Ascending aorta (tissue), 2 donors: Measurements from ENCODE around the gene TMEM9. TPM values are rescaled to one million over a fixed set of nuclear protein-coding genes. Genes with fewer than 3 reads are reported as not detected.

Experiments used
- DNase-seq, 2 donors: peaks; one replicate each; pipeline ENCODE4 v3.0.0-alpha.2; 2019; ENCODE audit warnings: low spot score in 2 of 2
- H3K27ac ChIP-seq, 2 donors: fragments of 200-600 bp; sonication (generic); one replicate each; pipeline ENCODE4 v1.5.1; 2016 to 2017; ENCODE audit warnings: mild to moderate bottlenecking in 1 of 2
- H3K27me3 ChIP-seq: fragments of 200-600 bp; sonication (generic); one replicate; pipeline ENCODE4 v1.5.1; 2017
- H3K36me3 ChIP-seq, 2 donors: fragments of 200-600 bp; sonication (generic); one replicate each; pipeline ENCODE4 v1.5.1; 2016
- H3K4me1 ChIP-seq, 2 donors: fragments of 200-600 bp; sonication (generic); one replicate each; pipeline ENCODE4 v1.5.1; 2016 to 2017; ENCODE audit warnings: mild to moderate bottlenecking in 1 of 2
- H3K4me3 ChIP-seq, 2 donors: fragments of 200-600 bp; sonication (generic); one replicate each; pipeline ENCODE4 v1.5.1; 2016 to 2017; ENCODE audit warnings: mild to moderate bottlenecking in 1 of 2
- H3K9me3 ChIP-seq, 2 donors: fragments of 200-600 bp; sonication (generic); one replicate each; pipeline ENCODE4 v1.5.1; 2016
- CTCF ChIP-seq, 3 experiments: fragments of 200-600 bp in 2 of 3; fragments of 450-650 bp in 1 of 3; sonication (generic) in 2 of 3; IDR thresholded peaks; one replicate each; pipeline ENCODE4 v1.5.1; 2016 to 2019; ENCODE audit warnings: antibody characterized with exemption in 3 of 3, mild to moderate bottlenecking in 1 of 3, moderate library complexity in 1 of 3
- intact Hi-C: fragments of 100-400 bp; cut with DNase I; formaldehyde crosslinking; loops from one replicate; pipeline ENCODE4 v1.15.1; 2023
- total RNA-seq: library from RNA; depleted of rRNA; stranded (reverse); fragments of >200 nt; gene quantifications from one replicate; pipeline ENCODE4 v1.1.0, GENCODE V29; 2016

The TMEM9 gene
- total RNA-seq, 1 donor from 2014 or later, result 45.8 TPM

GRCh38 chr1:201116091-201116490, 38.2 kb downstream of the TMEM9 start:
- no peaks in the 10 kb centered on the region for H3K4me1 ChIP-seq
- H3K4me3 ChIP-seq, result no peak overlapping the region
- H3K27me3 ChIP-seq, result no peaks in the 10 kb centered on the region
- no peak overlapping the region for H3K27ac ChIP-seq
- no peak for DNase-seq
- H3K9me3 ChIP-seq, result no peaks in the 10 kb centered on the region
- no peaks in the 10 kb centered on the region for H3K36me3 ChIP-seq
- TF ChIP-seq CTCF (IDR thresholded peaks at IDR 0.05), result no peak
- intact Hi-C loops, result loop anchor here (5.0 kb wide), 1 partner anchor 559 kb away; no protein-coding TSS in a partner anchor

GRCh38 chr1:201115390-201115937, 38.8 kb downstream of the TMEM9 start:
- H3K9me3 ChIP-seq, result no peaks in the 10 kb centered on the region
- intact Hi-C loops, result loop anchor here (5.0 kb wide), 1 partner anchor 558 kb away; no protein-coding TSS in a partner anchor
- TF ChIP-seq CTCF (IDR thresholded peaks at IDR 0.05), result no peak
- H3K36me3 ChIP-seq, result no peaks in the 10 kb centered on the region
- no peak overlapping the region for H3K27ac ChIP-seq
- DNase-seq, result no peak
- peak overlapping the region in 1 of 2 donors; percentile 66 for H3K4me3 ChIP-seq
- no peaks in the 10 kb centered on the region for H3K27me3 ChIP-seq
- no peaks in the 10 kb centered on the region for H3K4me1 ChIP-seq

GRCh38 chr1:201114245-201115131, 39.8 kb downstream of the TMEM9 start:
- H3K9me3 ChIP-seq, result no peaks in the 10 kb centered on the region
- H3K4me3 ChIP-seq, result peak overlapping the region; percentile 66 to 74
- TF ChIP-seq CTCF (IDR thresholded peaks at IDR 0.05), result peak; percentile 82 to 88 (median 87)
- H3K4me1 ChIP-seq, result no peaks in the 10 kb centered on the region
- H3K27me3 ChIP-seq, result no peaks in the 10 kb centered on the region
- intact Hi-C loops, result loop anchor here (1.0 to 5.0 kb wide), 3 partner anchors 142 to 557 kb away; partner anchors contain the start of gene KIF14
- H3K27ac ChIP-seq, result peak overlapping the region in 1 of 2 donors; percentile 29
- no peaks in the 10 kb centered on the region for H3K36me3 ChIP-seq
- DNase-seq, result peak; percentile 37 to 93

- no peak for DNase-seq
- peak overlapping the region; percentile 66 to 74 for H3K4me3 ChIP-seq
- H3K27ac ChIP-seq, result no peak overlapping the region
- H3K36me3 ChIP-seq, result no peaks in the 10 kb centered on the region
- H3K9me3 ChIP-seq, result no peaks in the 10 kb centered on the region
- H3K27me3 ChIP-seq, result no peaks in the 10 kb centered on the region
- no peaks in the 10 kb centered on the region for H3K4me1 ChIP-seq
- TF ChIP-seq CTCF (IDR thresholded peaks at IDR 0.05), result no peak
- intact Hi-C loops, result loop anchor here (1.0 to 5.0 kb wide), 2 partner anchors 141 to 491 kb away; partner anchors contain the start of gene KIF14
Measured at GRCh38 chr1:201113451-201114244, 40.6 kb downstream of the TMEM9 start.

GRCh38 chr1:201112926-201113325, 41.3 kb downstream of the TMEM9 start:
- Histone ChIP-seq H3K27me3 (no peaks in the 10 kb centered on the region), H3K9me3 (no peaks in the 10 kb centered on the region), H3K27ac (no peak overlapping the region), H3K36me3 (no peaks in the 10 kb centered on the region), H3K4me1 (no peaks in the 10 kb centered on the region), H3K4me3 (no peak overlapping the region)
- no peak for DNase-seq
- intact Hi-C loops, result loop anchor here (5.0 kb wide), 1 partner anchor 491 kb away; the partner anchor contains the start of gene KIF14
- no peak for TF ChIP-seq CTCF (IDR thresholded peaks at IDR 0.05)
